IMR-90 (cell line): Measurements from ENCODE around the gene CTBP2.

Source experiments
- BHLHE40 ChIP-seq: fragments of 150-350 bp; IDR thresholded peaks from 2 replicates; pipeline ENCODE4 v1.6.1; 2016; ENCODE audit warnings: mild to moderate bottlenecking, low read depth, low read length
- CEBPB ChIP-seq: IDR thresholded peaks from 2 replicates; pipeline ENCODE4 v1.6.1; 2012; ENCODE audit warnings: low read depth, low read length, improper control_type of control experiment
- CHD1 ChIP-seq: IDR thresholded peaks from 2 replicates; pipeline ENCODE4 v1.6.1; 2012; ENCODE audit warnings: low read depth, low read length, improper control_type of control experiment
- CTCF ChIP-seq: conservative IDR thresholded peaks from 2 replicates; pipeline ENCODE4 v1.5.1; 2012; ENCODE audit warnings: mild to moderate bottlenecking, low read depth, low read length, improper control_type of control experiment
- MAFK ChIP-seq: IDR thresholded peaks from 2 replicates; pipeline ENCODE4 v1.6.1; 2012; ENCODE audit warnings: low read depth, low read length, improper control_type of control experiment
- NFE2L2 ChIP-seq: fragments of 150-350 bp; IDR thresholded peaks from 2 replicates; pipeline ENCODE4 v1.6.1; 2016; ENCODE audit warnings: low read depth, mild to moderate bottlenecking, low read length
- POLR2A ChIP-seq: IDR thresholded peaks from 2 replicates; pipeline ENCODE4 v1.6.1; 2012; ENCODE audit warnings: mild to moderate bottlenecking, low read depth, low read length
- RAD21 ChIP-seq: IDR thresholded peaks from 2 replicates; pipeline ENCODE4 v1.6.1; 2012; ENCODE audit warnings: low read length, improper control_type of control experiment
- RCOR1 ChIP-seq: IDR thresholded peaks from 2 replicates; pipeline ENCODE4 v1.6.1; 2012; ENCODE audit warnings: mild to moderate bottlenecking, low read length, improper control_type of control experiment; ENCODE audit not compliant: insufficient replicate concordance
- RFX5 ChIP-seq: IDR thresholded peaks from 2 replicates; pipeline ENCODE4 v1.8.0; 2012; ENCODE audit warnings: low read depth, mild to moderate bottlenecking, low read length, moderate library complexity
- SMC3 ChIP-seq: fragments of 150-350 bp; IDR thresholded peaks from 2 replicates; pipeline ENCODE4 v1.6.1; 2016; ENCODE audit warnings: low read depth, mild to moderate bottlenecking, antibody characterized with exemption, low read length, moderate library complexity
- USF2 ChIP-seq: fragments of 150-350 bp; IDR thresholded peaks from 2 replicates; pipeline ENCODE4 v1.6.1; 2017; ENCODE audit warnings: mild to moderate bottlenecking, antibody characterized with exemption, low read length, low read depth
- TF ChIP-seq, protein P1 (sequence below): fragments of 150-350 bp; IDR thresholded peaks from 2 replicates; pipeline ENCODE4 v1.6.1; 2016; ENCODE audit warnings: low read depth, mild to moderate bottlenecking, low read length, moderate library complexity, borderline replicate concordance

- TF ChIP-seq CEBPB (no peak), SMC3 (no peak), CTCF (no peak), RFX5 (no peak), USF2 (no peak), POLR2A (no peak), CHD1 (no peak), MAFK (no peak), NFE2L2 (no peak), BHLHE40 (no peak), RCOR1 (no peak), RAD21 (no peak)
- TF ChIP-seq, protein P1, sequence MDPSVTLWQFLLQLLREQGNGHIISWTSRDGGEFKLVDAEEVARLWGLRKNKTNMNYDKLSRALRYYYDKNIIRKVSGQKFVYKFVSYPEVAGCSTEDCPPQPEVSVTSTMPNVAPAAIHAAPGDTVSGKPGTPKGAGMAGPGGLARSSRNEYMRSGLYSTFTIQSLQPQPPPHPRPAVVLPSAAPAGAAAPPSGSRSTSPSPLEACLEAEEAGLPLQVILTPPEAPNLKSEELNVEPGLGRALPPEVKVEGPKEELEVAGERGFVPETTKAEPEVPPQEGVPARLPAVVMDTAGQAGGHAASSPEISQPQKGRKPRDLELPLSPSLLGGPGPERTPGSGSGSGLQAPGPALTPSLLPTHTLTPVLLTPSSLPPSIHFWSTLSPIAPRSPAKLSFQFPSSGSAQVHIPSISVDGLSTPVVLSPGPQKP, result no peak
These were observed 157.0 kb downstream of the CTBP2 start for GRCh38 chr10:125003146-125003900.
